Islet precursor cell (in vitro differentiated cells): ENCODE measurements around the gene SCEL.
"Not testable (repeated sequence)": the region's sequence is repeated elsewhere in the genome, so short reads cannot be mapped to it uniquely, and the experiment has no call there.

ENCODE experiments used
- DNase-seq: peaks from one replicate; pipeline ENCODE4 v3.0.0-alpha.2; 2018

SCEL gene, protein sequence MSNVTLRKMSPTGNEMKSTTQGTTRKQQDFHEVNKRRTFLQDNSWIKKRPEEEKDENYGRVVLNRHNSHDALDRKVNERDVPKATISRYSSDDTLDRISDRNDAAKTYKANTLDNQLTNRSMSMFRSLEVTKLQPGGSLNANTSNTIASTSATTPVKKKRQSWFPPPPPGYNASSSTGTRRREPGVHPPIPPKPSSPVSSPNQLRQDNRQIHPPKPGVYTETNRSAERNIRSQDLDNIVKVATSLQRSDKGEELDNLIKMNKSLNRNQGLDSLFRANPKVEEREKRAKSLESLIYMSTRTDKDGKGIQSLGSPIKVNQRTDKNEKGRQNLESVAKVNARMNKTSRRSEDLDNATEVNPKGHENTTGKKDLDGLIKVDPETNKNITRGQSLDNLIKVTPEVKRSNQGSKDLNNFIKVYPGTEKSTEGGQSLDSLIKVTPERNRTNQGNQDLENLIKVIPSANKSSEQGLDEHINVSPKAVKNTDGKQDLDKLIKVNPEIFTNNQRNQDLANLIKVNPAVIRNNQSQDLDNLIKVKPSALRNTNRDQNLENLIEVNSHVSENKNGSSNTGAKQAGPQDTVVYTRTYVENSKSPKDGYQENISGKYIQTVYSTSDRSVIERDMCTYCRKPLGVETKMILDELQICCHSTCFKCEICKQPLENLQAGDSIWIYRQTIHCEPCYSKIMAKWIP

GRCh38 chr13:77535448-77535847 is at the start of gene SCEL:
Gene SCEL (plus strand): TSS chr13:77535706. CDS start chr13:77555876, 20,170 bp downstream.
- DNase-seq = no peak

GRCh38 chr13:77489566-77490337 is 45.8 kb upstream of the SCEL start:
- DNase-seq = no peak

DNA sequence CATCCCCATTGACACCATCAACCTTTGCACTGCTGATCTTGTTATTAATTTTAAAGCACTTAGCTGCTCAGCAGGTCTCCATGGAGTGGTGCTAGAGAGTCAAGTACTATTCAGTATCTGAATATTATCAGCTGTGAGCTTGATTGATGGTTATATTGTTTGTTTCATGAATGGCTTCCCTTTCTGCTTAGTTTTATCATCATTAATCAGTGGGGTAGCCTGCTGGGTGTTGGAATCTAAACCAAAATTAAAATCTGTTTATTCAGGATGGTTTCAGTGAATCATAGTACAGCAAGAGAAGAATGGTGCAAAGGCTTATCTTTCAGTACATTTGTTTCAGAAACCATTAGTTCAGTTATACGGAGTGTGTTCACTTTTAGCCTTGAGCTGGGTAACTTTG is 42.5 kb upstream of the SCEL start:
- DNase-seq = no peak

GRCh38 chr13:77494226-77494625 is 41.3 kb upstream of the SCEL start:
- no peak for DNase-seq

DNA sequence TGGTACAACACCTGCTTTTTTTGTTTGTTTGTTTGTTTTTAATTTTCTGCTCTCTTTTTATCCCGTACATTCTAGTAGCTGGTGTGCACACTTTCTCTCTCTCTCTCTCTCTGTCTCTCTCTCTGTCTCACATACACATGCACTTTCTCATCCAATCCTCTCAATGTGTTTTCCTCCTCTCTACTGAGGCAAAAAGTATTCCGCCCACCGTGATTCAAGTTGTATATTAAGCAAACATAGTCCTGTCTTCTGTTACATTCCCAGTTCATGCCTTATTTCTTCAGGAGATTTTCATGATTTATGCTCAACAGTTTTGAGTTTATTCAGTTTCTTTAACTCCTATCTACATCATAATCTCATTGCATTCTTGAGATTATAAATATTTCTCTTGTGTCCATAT is 38.2 kb upstream of the SCEL start:
- DNase-seq = no peak

DNA sequence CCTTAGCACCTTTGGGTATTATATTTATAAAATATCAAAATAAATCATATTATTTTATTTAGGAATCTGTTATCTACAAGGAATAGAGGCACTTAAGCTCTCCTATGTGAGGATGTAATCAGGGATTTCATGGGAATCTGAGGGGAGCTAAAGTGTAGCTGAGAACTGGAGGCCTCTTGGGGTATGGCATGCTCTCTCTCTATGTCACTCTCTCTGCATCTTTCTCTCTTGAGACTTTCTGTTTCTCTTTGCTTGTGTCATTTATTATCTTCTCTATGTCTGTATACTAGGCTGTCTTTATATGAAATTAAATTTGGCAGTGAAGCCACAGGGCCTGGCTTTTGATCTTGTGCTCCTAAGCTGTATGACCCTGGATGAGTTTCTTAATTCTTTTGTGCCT is 37.7 kb upstream of the SCEL start:
- no peak for DNase-seq

GRCh38 chr13:77502104-77502720 is 33.3 kb upstream of the SCEL start:
- DNase-seq = no peak

DNA sequence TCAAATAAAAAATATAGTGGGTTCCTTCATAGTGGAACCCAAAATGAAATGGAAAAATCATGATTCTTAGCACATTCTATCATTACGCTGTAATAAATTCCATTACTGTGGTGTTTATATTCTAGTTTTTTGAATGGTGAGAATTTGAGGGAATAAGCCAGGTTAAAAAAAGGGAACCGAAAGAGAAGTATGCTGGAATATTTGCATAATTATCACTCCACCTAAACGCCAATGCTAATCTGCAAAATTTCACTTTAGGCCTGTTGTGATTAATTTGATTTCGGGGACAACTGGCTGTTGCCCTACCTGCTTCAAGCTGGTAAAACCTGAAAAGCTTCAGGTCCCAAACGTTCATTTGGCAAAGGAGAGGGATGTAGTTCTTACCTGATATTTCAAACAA is 32.1 kb upstream of the SCEL start:
- no peak for DNase-seq

- DNase-seq = no peak
These were observed 28.6 kb upstream of the SCEL start for GRCh38 chr13:77506874-77507273.

GRCh38 chr13:77507931-77508776 is 27.4 kb upstream of the SCEL start:
- no peak for DNase-seq

DNA sequence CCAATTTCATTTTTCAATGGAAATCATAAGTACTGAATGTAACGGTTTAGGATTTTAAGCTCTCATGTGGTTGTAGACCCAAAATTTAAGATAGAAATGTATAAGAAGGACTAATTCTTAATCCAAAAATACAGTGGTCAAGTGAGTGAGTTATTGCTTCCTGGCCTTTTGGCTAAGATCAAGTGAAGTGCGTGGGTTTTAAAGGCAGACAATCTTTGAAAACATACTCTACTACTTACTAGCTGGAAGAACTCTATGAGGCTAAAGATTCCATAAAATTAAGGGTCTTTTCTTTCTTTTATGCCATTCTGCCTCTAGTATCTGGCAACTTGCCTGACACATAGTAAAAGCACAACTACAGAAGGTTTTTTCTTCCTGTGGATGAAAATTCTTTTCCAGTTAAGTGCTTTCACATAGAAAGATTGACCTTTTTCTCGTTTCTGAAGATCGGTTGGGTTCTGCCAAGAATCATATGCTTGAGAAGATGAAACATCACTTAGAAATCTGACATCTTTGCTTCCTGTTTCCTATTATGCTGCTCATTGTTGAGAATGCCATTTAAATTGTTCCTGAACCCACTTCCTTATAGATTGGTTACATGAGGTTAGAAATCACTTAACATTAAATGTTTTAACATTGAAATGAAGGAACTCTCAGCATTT is 26.4 kb upstream of the SCEL start:
- DNase-seq = no peak

DNA sequence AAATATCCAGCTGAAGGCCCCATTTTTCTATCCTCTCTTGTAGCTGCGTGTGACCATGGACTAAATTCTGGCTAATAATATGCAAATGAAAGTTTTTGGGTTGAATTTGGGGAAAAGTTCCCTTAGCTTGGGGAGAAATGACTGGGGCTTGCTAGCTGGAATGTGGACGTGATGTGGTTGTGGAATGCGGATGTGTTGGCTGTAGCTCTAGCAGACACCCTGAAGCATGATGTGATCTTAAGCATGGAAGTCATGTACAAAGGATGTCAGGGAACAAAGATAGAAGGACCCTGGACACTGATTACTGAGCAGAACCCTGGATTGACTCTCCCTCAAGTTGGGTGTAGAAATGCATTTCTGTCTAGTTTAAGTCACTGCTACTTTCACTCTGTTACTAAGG is 25.4 kb upstream of the SCEL start:
- no peak for DNase-seq

- no peak for DNase-seq
These were observed 24.0 kb upstream of the SCEL start for GRCh38 chr13:77511552-77511951.

DNA sequence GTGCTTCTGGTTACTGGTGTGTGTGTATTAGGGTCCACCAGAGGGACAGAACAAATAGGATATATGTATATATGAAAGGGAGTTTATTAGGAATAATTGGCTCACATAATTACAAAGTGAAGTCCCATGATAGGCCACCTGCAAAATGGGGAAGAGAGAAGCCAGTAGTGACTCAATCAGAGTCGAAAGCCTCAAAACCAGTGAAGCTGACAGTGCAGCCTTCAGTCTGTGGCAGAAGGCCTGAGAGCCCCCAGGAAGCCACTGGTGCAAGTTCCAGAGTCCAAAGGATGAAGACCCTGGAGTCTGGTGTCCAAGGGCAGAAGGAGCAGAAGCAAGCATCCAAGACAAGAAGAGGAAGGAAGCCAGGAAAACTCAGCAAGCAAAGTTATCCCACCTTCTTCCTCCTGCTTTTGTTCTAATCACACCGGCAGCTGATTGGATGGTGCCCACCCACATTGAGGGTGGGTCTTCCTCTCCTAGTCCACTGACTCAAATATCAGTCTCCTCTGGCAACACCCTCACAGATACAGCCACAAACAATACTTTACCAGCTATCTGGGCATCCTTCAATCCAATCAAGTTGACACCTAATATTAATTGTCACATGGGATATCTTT is 21.7 kb upstream of the SCEL start:
- DNase-seq = no peak

- DNase-seq = no peak
These were observed 21.2 kb upstream of the SCEL start for GRCh38 chr13:77514336-77514726.

- no peak for DNase-seq
These were observed 19.7 kb upstream of the SCEL start for GRCh38 chr13:77515785-77516184.

- no peak for DNase-seq
These were observed 19.1 kb upstream of the SCEL start for GRCh38 chr13:77516342-77516789.

DNA sequence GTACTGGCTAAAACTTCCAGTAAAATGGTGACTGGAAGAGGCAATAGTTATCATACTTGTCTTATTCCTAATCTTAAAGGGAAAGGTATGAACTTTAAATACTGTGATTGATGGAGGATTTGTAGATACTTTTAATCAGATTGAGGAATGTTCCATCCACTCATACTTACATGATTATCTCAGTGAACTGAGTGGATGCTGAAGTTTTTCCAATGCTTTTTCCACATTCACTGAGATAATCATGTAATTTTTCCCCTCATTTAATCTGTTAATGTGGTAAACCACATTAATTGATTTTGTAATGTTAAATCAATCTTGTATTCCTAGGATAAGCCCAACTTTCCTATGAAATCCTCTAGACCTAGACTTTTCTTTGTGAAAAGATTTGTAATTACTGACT is 17.2 kb upstream of the SCEL start:
- no peak for DNase-seq

- DNase-seq = not testable (repeated sequence)
These were observed 16.1 kb upstream of the SCEL start for GRCh38 chr13:77519396-77519795.

- DNase-seq = no peak
These were observed 15.7 kb upstream of the SCEL start for GRCh38 chr13:77519808-77520207.

DNA sequence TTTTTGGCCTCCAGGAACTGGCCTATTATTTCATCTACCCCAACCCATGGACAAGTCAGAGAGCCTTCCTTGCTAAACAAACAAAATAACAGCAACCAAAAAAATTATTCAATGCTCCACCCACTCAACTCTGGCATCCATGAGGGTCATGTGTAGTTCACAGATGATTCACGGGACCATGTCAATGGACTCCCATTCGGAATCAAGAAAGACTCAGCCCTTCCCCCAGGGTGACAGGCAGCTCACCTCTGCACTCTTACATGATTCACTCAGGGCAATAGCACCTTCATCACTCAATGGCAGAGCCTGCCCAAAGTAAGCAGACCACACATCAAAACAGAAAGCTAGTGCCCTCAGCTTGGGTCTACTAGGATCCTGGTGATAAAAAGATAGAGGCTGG is 14.3 kb upstream of the SCEL start:
- no peak for DNase-seq
